K562 (cell line): Measurements from ENCODE around the gene TKTL1. TPM values are rescaled to one million over a fixed set of nuclear protein-coding genes. Genes with fewer than 3 reads are reported as not detected.
"Not testable (repeated sequence)": the region's sequence is repeated elsewhere in the genome, so short reads cannot be mapped to it uniquely, and the experiment has no call there.

Experiments used
- ATAC-seq: fragments of 200-7000 bp; cut with Tn5 transposase; 3 replicates; pipeline ENCODE4 v1.9.1; 2020; ENCODE audit warnings: moderate library complexity
- BruUV-seq: library from RNA; stranded (reverse); fragments of 400-500 nt; replicated peaks from 2 replicates; lab custom pipeline; 2021; lab: Mats Ljungman, UMichigan
- CTCF ChIA-PET: fragments of 300-600 bp; formaldehyde crosslinking; extraction: SDS; loops from one replicate; lab custom pipeline; 2021; ENCODE audit warnings: low intra/inter-chr PET ratio; lab: Yijun Ruan, JAX
- POLR2A ChIA-PET: fragments of 300-600, 350-650 bp; sonication (Branson Sonifier 250); formaldehyde crosslinking; extraction: SDS; loops from one replicate; lab custom pipeline; 2021; ENCODE audit warnings: antibody characterized with exemption, inconsistent platforms; lab: Yijun Ruan, JAX
- DNase-seq, 4 experiments: peaks; one replicate each; pipeline versions ENCODE4 v3.0.0 to v3.0.0-alpha.2; 2011 to 2018; ENCODE audit warnings: low spot score in 3 of 4, mixed read lengths in 3 of 4; ENCODE audit errors: extremely low read depth in 1 of 4
- FAIRE-seq: peaks from 2 replicates; lab custom pipeline; 2011; peaks lifted over from hg19 to GRCh38; lab: Jason Lieb, UNC
- H2AFZ ChIP-seq: 2 replicates; pipeline ENCODE4 v1.6.0; 2011; ENCODE audit warnings: low read depth, low read length, control low read depth, inconsistent platforms
- H3K27ac ChIP-seq: fragments of 200-600 bp; 3 replicates; pipeline ENCODE4 v1.8.0; 2011; ENCODE audit warnings: low read depth, mild to moderate bottlenecking, control low read depth, inconsistent platforms, low read length, moderate library complexity, mixed read lengths; ENCODE audit errors: extremely low read depth
- H3K27me3 ChIP-seq, 2 experiments: fragments of 300-600 bp in 1 of 2; 2 replicates in 1 of 2; 3 replicates in 1 of 2; pipeline versions ENCODE4 v1.6.0 to v1.8.0; 2011; ENCODE audit warnings: inconsistent platforms in 2 of 2, low read length in 2 of 2, mild to moderate bottlenecking in 1 of 2, mixed read lengths in 1 of 2, moderate library complexity in 1 of 2; ENCODE audit not compliant: control insufficient read depth in 2 of 2, insufficient read depth in 2 of 2
- H3K36me3 ChIP-seq: fragments of 300-600 bp; 3 replicates; pipeline ENCODE4 v1.8.0; 2011; ENCODE audit warnings: mild to moderate bottlenecking, low read length, inconsistent platforms; ENCODE audit not compliant: control insufficient read depth, insufficient read depth
- H3K4me1 ChIP-seq, 2 experiments: fragments of 200-600 bp in 1 of 2; replicated peaks in 1 of 2; 2 replicates in 1 of 2; 3 replicates in 1 of 2; pipeline versions ENCODE4 v1.5.1 to v1.8.0; 2011; ENCODE audit warnings: inconsistent platforms in 2 of 2, low read length in 2 of 2, mild to moderate bottlenecking in 1 of 2, mixed read lengths in 1 of 2, moderate library complexity in 1 of 2; ENCODE audit not compliant: control insufficient read depth in 2 of 2, insufficient read depth in 2 of 2
- H3K4me2 ChIP-seq: 2 replicates; pipeline ENCODE4 v1.6.1; 2011; ENCODE audit warnings: low read length, control low read depth, inconsistent platforms, mixed read lengths; ENCODE audit not compliant: insufficient read depth
- H3K4me3 ChIP-seq: fragments of 200-600 bp; sonication (generic), shearing (Covaris generic); 2 replicates; pipeline ENCODE4 v1.5.1; 2016; ENCODE audit warnings: control low read depth, inconsistent platforms
- H3K79me2 ChIP-seq: fragments of 200-600 bp; 3 replicates; pipeline ENCODE4 v1.8.0; 2011; ENCODE audit warnings: low read length, inconsistent platforms; ENCODE audit not compliant: control insufficient read depth, insufficient read depth
- H3K9ac ChIP-seq, 2 experiments: 2 replicates each; pipeline versions ENCODE4 v1.6.0 to v1.6.1; 2011; ENCODE audit warnings: low read depth in 2 of 2, low read length in 2 of 2, control low read depth in 1 of 2, inconsistent platforms in 1 of 2, mild to moderate bottlenecking in 1 of 2, mixed read lengths in 1 of 2; ENCODE audit not compliant: insufficient read depth in 1 of 2
- H3K9me1 ChIP-seq: one replicate; pipeline ENCODE4 v1.6.0; 2011; ENCODE audit warnings: inconsistent platforms, mild to moderate bottlenecking, low read length, moderate library complexity; ENCODE audit not compliant: control insufficient read depth, insufficient read depth
- H3K9me3 ChIP-seq: replicated peaks from 2 replicates; pipeline ENCODE4 v1.5.1; 2011; ENCODE audit warnings: low read depth, low read length, inconsistent platforms; ENCODE audit not compliant: control insufficient read depth, insufficient read depth
- H4K20me1 ChIP-seq: replicated peaks from 2 replicates; pipeline ENCODE4 v1.6.1; 2011; ENCODE audit warnings: low read length, inconsistent platforms, mixed read lengths; ENCODE audit not compliant: control insufficient read depth, insufficient read depth
- RBFOX2 ChIP-seq: fragments of 200-400 bp; formaldehyde crosslinking; IDR thresholded peaks from 2 replicates; pipeline ENCODE4 v1.6.1; 2017; ENCODE audit warnings: low read depth, mild to moderate bottlenecking, low read length, moderate library complexity
- WGBS: fragments of 100-300 bp; shearing (Covaris generic); methylation state at CpG from one replicate; pipeline ENCODE4 v1.1.6; 2016; ENCODE audit warnings: low coverage, mixed read lengths; ENCODE audit not compliant: insufficient coverage; ENCODE audit errors: missing lambda C conversion rate; 5-methylcytosine and 5-hydroxymethylcytosine counted together
- in situ Hi-C: fragments of 300-500 bp; cut with MboI; formaldehyde crosslinking; loops from 4 replicates; pipeline ENCODE4 v1.15.0; 2018; ENCODE audit warnings: inconsistent platforms, mixed read lengths
- intact Hi-C: fragments of 100-400 bp; cut with micrococcal nuclease; formaldehyde crosslinking; loops from 2 replicates; pipeline ENCODE4 v1.14.2; 2022
- polyA plus RNA-seq, 8 experiments: library from polyadenylated mRNA; depleted of rRNA in 4 of 8; stranded (reverse) in 5 of 8; unstranded in 3 of 8; fragments of >200 nt; fragmentation: Nextera tagmentation in 2 of 8; fragmentation: Illumina TruSeq in 1 of 8; extraction: Ambion mirVana in 2 of 8; extraction: Trizol in 1 of 8; gene quantifications; 2 replicates each; pipeline versions ENCODE4 v1.2.1 to v1.2.3, GENCODE V29; 2011 to 2014; ENCODE audit warnings: inconsistent platforms in 1 of 8, missing spikeins in 1 of 8
- total RNA-seq, 7 experiments: library from RNA; depleted of rRNA in 6 of 7; stranded (reverse); fragments of >200 nt in 6 of 7; fragmentation: Illumina TruSeq in 2 of 7; extraction: Trizol in 2 of 7; gene quantifications; 2 replicates each; pipeline versions ENCODE4 v1.2.1 to v1.2.3, GENCODE V29; 2011 to 2021; ENCODE audit warnings: low replicate concordance in 1 of 7

The TKTL1 gene
- total and polyA plus RNA-seq, 9 of the 15 experiments (the other 6 are each of a cell fraction or from before 2014, with no cell fraction given), result 0.18 to 0.71 (median 0.38) TPM

GRCh38 chrX:154341399-154342298 is 46.1 kb downstream of the TKTL1 start:
- not testable (repeated sequence) for H3K4me3 ChIP-seq

DNA sequence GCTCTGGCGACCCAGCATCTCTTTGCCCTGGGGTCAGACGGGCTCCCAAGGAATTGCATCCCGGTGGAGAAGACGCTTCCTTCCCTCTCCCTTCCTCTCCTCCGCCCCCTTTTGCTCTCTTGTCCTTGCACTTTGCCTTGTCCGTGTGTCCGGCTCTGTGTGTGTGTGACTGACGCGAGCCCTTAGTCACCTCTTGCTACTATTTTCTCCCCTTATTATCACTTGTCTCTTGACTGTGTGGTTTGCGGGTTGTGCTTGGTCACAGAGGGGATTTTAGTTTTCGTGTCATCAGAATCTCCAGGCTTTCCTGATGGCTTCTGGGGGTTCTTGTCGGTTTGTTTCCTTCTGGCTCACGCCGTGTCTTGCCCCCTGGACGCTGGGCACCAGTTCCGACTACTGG is 47.5 kb downstream of the TKTL1 start:
- in situ Hi-C loops, H3K36me3 ChIP-seq, POLR2A ChIA-PET, CTCF ChIA-PET, H3K4me2 ChIP-seq, intact Hi-C loops, H3K9me1 ChIP-seq, H3K79me2 ChIP-seq, H3K27ac ChIP-seq, H3K4me3 ChIP-seq, BruUV-seq, DNase-seq, H2AFZ ChIP-seq, H3K27me3 ChIP-seq, H4K20me1 ChIP-seq, H3K9me3 ChIP-seq, H3K9ac ChIP-seq: not testable (repeated sequence)
- FAIRE-seq, result peak; percentile 91
- ATAC-seq, result peak; percentile 15
- H3K4me1 ChIP-seq, result peaks cover 3 to 12% of the 10 kb centered on the region in 2 experiments; a peak in 3 of 5 replicates
- WGBS, result no CpG with 5 or more reads among the region's 16 CpGs

More at GRCh38 chrX:154341399-154342298, 46.1 kb downstream of the TKTL1 start:
- CTCF ChIA-PET, H3K4me1 ChIP-seq, in situ Hi-C loops, H3K9me1 ChIP-seq, H3K36me3 ChIP-seq, POLR2A ChIA-PET, DNase-seq, H3K9me3 ChIP-seq, H3K27me3 ChIP-seq, H3K27ac ChIP-seq, H3K9ac ChIP-seq, intact Hi-C loops, H3K79me2 ChIP-seq, BruUV-seq, H3K4me2 ChIP-seq, H4K20me1 ChIP-seq, H2AFZ ChIP-seq: not testable (repeated sequence)
- FAIRE-seq (peak; percentile 97), ATAC-seq (peak; percentile 84)
- 0 out of 2 replicates have a peak, but pooled peaks have one; percentile 20 for TF ChIP-seq RBFOX2
- WGBS, result no CpG with 5 or more reads among the region's 115 CpGs

DNA sequence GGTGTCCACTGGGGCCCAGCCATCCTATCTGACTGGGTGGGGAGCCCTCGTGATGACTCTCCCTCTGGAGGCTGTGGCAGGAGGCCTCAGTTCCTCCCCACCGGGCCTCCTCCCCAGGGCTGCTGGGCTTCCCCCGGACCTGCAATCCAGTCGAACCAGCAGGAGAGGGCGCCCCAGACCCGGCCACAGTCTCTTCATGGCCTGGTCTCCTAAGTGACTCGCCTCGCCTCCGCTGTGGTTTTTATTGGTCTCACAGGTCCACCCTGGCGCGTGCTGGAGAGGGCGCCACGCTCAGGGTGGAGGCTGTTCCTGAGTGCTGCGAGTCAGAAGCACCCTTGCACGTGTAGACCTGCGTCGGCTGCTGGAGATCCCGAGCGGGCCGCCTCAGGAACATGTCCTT is 48.0 kb downstream of the TKTL1 start:
- DNase-seq, in situ Hi-C loops, H3K79me2 ChIP-seq, H3K36me3 ChIP-seq, CTCF ChIA-PET, H3K4me2 ChIP-seq, H4K20me1 ChIP-seq, BruUV-seq, H3K9ac ChIP-seq, H3K9me3 ChIP-seq, H3K27me3 ChIP-seq, H3K27ac ChIP-seq, POLR2A ChIA-PET, intact Hi-C loops, H3K9me1 ChIP-seq, H3K4me3 ChIP-seq, H2AFZ ChIP-seq: not testable (repeated sequence)
- no CpG with 5 or more reads among the region's 20 CpGs for WGBS
- FAIRE-seq (peak; percentile 91), ATAC-seq (peak; percentile 68)
- peaks cover 3 to 16% of the 10 kb centered on the region in 2 experiments; a peak in 3 of 5 replicates for H3K4me1 ChIP-seq
